Erythroblast (primary cell): ENCODE measurements around the gene CLTCL1.

Source experiments
- GATA1 ChIP-seq: IDR thresholded peaks from 2 replicates; pipeline ENCODE4 v1.6.1; 2011; ENCODE audit warnings: low read depth, mild to moderate bottlenecking, control low read depth, low read length, moderate library complexity
- POLR2A ChIP-seq: IDR thresholded peaks from 2 replicates; pipeline ENCODE4 v1.6.1; 2011; ENCODE audit warnings: mild to moderate bottlenecking, low read length

DNA sequence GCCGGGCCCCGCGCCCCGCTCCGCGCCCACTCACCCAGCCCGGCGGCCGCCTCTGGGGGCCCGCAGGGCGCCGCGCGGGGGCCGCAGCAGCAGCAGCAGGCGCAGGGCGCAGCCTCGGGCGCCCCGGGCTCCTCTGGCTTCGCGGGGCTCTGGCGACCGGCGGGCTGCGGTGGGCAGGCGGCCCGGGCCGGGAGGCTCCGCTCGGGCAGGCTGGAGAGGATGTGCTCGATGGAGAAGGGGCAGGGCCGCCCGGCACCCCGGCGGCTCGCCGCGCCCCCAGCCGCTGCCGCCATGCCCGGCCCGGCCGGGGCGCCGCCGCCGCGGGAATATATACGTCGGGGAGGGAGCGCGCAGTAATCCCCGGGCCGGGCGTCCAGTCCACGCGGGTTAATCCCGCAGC, 141.5 kb downstream of the CLTCL1 start, which contains the start of gene GSC2:
- TF ChIP-seq POLR2A (no peak), GATA1 (no peak)
